Measurements from ENCODE around the gene GRK7.

GRCh38 chr3:141776376-141776775, 13.2 kb downstream of the GRK7 start:
- TF ChIP-seq EZH2 (IDR thresholded peaks at IDR 0.05; ENCODE audit: insufficient read depth, poor library complexity, severe bottlenecking) = no peak
- TF ChIP-seq EZH2phosphoT487 (IDR thresholded peaks at IDR 0.05; ENCODE audit: insufficient read depth, low read depth) = no peak
